NCI-H2107 treated with DMSO at 0.1 percent for 48 hours (cell line): ENCODE measurements around the gene ACTN2.
"Not testable (repeated sequence)": the region's sequence is repeated elsewhere in the genome, so short reads cannot be mapped to it uniquely, and the experiment has no call there.

ENCODE experiments used
- DNase-seq: peaks from one replicate; lab custom pipeline; 2025; ENCODE audit not compliant: unreplicated experiment; lab: John Stamatoyannopoulos, UW

The ACTN2 gene

DNA sequence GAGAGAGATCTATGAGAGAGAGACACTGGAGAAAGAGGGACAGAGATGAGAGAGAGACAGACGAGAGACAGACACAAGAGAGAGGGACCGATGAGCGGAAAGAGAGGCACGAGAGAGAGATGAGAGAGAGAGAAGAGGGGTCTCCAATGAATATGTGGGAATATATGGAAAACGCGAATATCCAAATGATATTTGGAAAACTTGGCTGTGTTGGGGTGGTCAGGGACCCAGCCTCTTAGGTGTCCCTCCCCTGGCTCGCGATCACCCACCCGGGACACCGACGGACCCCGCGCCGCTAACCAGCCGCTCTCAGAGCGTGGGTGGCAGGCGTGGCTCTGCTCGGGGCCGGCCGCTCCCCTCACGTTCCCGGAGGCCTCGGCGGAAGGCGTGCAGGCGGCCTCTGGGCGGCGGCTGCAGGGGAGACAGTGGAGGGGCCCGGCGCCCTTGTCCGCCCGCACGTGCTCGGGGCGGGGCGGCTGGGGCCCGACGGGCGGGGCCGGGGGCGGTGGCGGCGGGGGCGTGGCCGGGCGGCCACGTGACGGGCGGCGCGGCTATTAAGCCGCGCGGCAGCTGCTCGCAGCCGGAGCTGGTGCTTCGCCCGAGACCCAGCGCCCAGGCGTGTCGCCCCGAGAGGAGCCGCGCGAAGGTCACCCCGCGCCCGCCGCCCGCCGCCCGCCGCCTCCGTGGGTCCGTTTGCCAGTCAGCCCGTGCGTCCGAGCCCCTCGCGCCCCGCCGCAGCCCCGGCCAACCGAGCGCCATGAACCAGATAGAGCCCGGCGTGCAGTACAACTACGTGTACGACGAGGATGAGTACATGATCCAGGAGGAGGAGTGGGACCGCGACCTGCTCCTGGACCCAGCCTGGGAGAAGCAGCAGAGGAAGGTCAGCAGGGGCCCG is at the start of gene ACTN2:
Gene ACTN2 (plus strand): TSS at position 583 of the 898 bp plus-strand sequence. CDS start 175 bp downstream, at position 758.
- no peak for DNase-seq

DNA sequence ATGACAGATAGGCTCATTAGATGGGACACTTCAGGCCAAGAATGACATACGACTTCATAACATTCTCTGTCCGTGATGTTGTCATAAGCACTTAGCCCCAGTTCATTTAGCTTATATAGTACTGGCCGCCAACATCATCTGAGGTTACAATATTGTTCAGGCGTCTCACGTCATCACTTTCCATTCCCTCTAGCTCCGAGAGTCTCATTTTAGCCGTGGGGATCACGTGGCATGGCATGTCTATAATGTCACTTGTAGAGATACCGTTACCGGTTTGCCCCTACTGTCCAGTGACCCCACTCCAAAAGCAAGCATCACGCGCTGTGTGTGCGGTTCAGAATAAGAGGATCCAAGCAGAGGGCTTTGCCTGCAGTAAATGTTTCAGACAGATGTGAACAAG is 47.4 kb upstream of the ACTN2 start:
- DNase-seq = no peak

DNA sequence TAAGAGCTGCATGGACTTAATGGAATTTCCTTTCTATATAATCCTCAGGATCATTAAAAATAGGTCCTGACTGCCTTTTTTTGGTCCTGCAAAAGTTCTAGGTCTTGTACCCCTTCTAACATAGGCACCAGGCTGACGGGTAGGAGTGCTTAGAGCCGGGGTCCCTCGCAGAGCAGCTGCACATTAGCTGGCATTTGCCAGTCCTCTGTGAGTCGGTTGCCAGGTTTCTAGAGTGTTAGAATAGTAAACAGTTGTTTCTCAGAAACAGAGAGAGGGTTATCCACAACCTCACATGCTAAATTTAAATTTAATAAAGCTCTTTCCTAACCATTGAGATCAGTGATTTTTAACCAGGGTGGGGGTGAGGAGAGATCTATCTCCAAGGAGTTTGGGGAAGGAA is 46.6 kb upstream of the ACTN2 start:
- no peak for DNase-seq

DNA sequence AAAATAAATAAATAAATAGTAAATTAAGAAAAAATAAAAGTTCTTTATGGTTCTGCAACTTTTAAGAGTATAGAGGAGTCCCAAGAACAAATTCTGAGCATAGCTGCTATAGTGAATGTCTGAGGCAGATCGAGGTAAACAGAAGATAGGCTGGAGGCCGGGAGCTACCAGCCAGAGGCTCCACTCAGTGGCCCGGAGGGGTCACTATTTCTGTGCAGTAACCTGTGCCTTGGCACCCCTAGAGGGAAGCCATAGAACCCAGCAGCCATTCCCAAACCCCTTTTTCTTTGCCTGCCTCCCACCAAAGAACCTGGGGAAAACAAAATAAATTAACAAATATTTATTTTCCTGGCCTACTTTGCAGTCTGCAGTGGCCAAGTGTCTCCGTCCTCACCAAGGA is 43.5 kb upstream of the ACTN2 start:
- no peak for DNase-seq

DNA sequence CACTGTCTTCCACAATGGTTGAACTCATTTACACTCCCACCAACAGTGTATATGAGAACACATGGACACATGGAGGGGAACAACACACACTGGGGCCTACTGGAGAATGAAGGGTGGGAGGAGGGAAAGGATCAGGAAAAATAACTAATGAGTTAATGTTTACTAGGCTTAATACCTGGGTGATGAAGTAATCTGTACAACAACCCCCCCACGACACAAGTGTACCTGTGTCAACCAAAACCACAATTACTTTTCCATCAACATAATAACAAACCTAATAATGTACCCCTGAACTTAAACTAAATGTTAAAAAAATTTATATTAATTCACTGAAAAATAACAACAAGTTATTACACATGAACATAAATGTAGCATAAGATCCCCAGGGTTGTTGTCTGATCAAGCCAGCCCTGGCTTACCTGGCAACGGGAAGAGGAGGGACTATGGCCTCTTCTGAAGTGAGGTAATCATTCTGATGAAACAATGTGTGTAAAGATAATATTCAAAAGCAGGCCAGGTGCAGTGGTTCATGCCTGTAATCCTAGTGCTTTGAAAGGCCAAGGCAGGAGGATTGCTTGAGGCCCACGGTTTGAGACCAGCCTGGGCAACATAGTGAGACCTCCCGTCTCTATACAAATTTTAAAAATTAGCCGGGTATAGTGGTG is 41.2 kb upstream of the ACTN2 start:
- DNase-seq = no peak

DNA sequence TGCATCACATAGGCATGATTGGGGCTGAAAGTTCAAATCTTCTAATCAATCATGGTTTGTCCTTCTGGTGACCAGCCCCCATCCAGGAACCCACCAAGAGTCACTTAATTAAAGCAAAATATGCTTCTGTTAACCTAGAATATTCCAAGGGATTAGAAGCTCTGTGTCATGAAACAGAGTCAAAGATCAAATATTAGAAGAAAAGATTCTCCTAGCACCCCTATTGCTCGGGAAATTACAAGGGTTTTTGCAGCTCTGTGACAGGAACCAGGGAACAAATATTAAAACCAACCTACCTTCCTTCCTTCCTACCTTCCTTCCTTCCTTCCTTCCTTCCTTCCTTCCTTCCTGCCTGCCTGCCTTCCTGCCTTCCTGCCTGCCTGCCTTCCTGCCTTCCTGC is 31.8 kb upstream of the ACTN2 start:
- no peak for DNase-seq

DNA sequence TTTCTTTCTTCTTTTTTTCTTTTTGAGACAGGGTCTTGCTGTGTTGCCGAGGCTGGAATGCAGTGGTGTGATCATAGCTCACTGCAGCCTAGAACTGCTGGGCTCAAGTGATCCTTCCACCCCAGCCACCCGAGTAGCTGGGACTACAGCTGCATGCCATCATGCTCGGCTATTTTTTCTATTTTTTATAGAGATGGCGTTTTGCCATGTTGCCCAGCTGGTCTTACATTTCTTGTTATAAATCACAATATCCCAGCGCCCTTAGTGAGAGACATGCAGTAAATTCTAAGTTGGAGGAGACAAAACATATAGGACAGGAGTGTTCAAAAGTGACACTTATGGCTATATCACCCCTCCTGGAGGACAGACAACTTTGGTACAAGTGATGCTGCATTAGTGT is 31.3 kb upstream of the ACTN2 start:
- no peak for DNase-seq

DNA sequence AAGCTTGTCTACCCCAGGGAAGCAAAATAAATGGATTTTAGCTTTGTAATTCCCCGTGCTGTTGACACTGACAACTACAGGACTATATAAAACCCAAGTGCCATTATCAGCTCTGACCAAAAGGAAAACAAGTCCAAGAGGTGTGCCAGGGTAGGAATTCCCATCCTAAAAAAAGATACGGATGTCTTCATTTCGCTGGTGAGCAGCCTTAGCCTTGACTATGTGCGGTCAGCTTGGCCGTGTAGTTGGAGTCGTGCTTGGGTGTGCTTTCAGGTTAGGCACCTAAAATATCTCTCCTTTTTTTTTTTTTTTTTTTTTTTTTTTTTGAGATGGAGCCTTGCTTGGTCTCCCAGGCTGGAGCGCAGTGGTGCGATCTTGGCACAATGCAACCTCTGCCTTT is 28.9 kb upstream of the ACTN2 start:
- no peak for DNase-seq

DNA sequence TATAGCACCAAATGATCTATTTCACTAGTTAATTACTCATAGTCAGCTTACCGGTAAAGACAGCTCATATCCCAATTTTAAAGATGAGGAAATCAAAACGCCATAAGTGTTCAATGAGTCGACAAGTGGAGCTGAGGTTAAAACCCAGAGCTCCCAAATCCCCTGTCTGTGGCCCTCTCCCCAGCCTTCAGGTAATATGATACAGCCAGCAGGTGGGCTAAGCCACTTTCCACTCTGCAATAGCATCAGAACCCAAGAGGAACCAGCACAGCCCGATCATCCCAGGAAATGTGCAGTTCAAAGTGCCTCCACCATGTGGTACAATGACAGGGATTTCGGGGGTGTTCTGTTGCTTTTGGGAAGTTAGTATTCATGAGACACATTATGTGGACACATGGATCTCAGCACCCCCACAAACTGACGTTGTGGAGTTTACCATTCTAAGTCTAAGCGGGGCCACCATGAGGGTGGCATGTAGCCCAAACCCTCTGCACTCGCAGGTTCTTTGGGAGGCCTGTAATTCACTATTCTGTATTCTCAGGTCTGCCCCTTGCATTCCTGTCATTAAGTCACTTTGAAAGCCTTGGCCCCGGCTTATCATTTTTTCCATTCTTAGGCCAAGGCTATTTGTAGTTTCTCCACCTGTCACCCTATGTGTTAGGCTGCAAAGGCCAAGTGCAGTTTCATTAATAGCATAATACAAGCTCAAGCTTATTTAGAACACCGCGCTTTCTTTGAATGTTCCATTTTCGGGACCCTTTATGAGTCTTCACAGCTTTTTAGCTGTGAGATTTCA is 26.3 kb upstream of the ACTN2 start:
- no peak for DNase-seq

DNA sequence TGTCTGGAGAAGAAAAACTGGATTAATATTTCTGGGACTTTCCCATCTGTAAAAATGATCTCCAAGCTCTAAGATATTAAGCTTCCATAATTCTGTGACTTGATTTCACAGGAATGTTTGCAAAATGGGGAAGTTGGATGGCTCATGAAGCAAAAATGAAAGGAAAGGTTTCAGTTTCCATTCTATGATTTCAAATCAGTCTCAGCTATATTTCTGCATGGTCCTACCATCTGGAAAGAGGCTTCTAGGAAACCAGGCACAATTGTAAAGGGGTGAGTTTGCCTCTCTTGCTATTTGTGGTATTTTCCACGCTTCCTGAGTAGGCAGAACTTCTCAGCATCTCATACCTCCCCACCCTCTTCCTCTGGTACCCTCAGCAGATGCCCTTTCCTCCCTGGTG is 22.4 kb upstream of the ACTN2 start:
- no peak for DNase-seq

DNA sequence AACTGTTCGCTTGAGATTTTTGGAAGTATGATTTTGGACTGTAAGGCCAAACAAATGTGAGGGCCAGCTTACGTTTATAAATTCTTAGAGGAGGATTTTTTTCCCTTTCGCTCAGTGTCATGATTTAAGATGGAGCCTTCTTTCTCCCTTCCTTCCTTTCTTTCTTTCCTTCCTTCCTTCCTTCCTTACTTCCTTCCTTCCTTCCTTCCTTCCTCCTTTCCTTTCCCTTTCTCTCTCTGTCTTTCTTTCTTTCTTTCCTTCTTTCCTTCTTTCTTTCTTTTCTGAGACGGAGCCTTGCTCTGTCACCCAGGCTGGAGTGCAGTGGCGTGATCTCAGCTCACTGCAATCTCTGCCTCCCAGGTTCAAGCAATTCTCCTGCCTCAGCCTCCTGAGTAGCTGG is 17.4 kb upstream of the ACTN2 start:
- not testable (repeated sequence) for DNase-seq

DNA sequence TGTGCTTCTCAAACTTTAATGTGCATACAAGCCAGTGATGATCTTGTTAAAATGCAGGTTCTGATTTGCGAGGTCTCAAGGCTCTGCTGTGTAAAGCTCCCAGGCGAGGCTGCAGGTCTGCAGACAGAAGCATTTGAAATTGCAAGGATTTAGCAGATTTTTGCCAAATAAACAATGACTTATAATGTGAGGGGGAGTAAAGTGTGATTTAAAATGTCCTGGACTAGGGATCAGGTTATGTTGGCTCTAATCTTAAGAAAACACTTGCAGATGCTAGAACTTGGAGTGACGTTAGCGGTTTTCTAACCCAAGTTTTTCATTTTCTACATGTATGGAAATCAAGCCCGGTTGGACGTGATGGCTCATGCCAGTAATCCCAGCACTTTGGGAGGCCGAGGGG is 16.2 kb upstream of the ACTN2 start:
- DNase-seq = no peak

DNA sequence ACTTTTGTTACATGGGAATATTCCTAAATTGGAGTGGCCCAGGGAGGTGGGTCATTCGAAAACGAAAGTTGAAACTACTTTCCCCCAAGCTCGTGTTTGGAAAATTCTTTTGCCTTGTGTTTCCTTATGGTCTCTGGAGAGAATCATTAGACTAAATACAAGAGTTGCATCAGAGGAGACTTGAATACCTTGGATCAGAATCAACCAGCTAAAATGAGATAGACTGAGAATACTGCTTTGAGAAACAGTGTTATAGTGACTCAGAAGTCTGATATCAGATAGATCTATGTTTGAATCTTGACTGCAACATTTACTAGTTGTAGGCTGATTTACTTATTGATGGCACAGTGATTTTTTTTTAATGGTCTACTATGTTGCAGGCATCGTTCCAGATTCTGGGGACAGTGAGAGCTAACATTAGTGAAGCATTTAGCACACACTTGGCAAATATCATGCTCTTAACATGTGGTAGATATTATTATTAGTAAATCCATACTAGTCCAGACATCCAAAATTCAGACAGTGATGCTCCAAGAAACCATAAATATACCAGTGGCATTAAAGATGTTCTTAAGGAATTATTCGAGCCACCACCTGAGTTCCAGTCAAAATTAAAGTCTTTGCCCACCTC is 12.9 kb upstream of the ACTN2 start:
- DNase-seq = no peak

DNA sequence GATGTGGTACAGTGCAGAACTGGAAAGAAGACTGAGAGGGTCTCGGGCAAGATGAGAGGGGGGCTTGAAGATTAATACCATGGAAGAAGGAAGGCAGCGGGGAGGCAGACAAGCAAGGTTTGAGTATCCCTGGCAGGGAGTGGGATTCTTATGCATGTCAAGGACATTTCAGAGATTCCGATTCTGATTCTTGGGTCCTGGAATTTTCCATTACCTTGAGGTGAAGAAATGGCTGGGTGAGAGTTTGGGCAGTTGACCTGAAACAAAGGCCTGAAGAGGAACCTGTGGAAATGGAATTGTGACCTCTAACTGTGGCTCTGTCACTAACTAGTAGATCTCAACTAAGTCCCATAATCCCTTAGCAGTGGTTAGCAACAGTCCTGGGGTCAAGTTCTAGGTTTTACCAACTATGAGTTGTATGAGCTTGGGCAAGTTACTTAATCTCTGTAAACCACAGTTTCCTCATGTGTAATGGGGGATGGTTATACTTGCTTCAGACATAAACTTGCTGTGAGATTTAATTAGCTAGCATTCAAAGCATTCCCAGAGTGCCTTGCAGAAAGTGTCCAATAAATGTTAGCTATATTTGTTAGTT is 8.6 kb upstream of the ACTN2 start:
- DNase-seq = no peak

DNA sequence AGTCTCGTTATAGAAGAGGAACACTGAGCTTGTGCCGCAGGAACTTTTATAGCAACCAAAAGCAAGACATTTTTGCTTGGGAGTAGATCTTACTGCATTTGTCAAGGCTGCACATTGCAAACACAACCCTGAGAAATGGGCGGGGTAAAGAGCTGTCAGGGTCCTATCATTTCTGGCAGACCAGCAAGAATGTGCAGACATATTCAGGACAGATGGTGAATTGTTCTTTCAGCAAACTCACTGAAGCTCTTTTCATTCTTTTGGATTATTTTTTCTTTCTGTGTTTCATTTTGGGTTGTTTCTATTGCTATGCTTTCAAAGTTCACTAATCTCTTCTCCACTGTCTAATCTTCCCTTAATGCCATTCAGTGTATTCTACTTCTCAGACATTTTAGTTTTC is 5.1 kb upstream of the ACTN2 start:
- DNase-seq = no peak

DNA sequence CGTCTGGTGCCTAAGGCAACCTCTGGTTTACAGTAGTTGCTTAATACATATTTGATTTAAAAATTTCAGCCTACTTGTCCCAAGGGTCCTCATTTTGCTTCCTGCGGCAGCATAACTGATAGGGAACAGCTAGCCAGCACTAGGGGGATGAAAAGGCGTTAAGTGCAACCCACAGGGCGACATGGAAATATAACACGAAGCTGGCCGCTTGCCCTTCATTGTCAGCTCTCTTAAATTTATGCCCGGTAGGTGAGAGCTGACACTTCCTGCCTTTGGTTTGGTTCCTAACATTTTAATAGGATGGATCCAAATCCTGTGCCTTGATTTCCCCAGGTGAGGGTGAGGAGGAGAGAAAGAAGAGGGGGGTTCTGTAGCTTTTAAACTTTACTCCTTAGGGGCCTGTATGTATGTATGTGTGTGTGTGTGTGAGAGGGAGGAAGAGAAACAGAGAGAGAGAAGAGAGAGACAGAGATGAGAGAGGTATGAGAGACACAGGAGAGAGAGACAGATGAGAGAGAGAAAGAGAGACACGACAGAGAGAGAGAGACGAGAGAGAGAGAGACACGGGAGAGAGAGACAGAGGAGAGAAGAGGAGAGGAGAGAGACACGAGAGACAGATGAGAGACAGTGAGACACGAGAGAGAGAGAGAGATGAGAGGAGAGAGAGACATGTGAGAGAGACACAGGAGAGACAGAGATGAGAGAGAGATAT is 938 bp upstream of the ACTN2 start:
- no peak for DNase-seq

DNA sequence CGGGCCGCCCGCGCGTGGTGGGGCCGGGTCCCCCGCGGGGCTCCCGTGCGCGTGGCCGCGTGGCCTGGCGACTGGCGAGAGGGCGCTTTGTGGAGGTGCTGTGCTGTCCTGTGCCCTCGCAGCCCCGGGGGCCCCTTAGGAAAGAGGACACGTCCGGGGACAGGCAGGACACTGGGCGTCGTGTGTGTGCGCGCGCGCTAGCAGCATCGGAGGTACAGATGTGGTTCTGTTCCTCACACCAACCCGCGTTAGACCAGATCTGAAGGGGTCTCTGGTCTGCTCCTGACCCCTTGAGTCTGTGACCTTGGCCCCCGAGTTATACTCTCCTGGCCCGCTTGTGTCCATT is 489 bp downstream of the ACTN2 start:
- DNase-seq = no peak

DNA sequence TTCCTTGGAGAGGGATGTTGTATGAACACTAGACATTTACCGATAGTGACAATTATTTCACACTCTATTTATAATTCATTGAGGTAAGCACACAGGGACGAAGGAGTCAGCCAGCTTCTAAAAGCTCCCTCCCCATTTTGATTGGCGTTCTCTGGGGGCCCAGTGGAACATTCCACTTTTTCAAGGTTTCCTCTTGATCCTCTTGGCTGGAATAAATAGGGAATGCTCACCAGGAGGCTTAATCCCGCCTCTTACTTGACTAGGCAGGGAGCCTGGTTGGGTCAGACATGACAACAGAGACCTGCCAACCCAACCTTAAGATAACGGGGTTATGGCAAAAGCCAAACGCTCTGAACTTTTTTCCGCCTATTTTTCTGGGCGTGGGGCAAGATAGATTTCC is 974 bp downstream of the ACTN2 start:
- DNase-seq = no peak

DNA sequence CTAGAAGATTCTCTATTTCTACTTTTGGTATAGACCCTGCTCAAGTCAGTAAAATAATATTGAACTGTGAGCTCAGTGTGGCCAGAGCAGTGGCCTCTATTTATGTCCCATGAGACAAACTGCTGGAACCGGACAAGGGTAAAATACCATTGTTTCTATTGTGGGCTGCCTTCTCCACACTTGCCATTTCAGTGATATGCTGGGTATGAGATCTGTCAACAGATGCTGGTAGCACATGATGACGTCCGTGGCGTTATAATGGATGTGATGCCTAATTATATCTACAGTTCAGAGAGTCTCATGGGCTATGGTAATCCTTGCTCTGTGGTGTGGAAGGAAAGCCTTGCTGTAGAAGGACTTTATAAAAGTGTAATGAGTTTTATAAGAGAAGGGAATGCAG is 2.4 kb downstream of the ACTN2 start:
- DNase-seq = no peak
